Measurements from ENCODE around the gene FAM107B.

FAM107B gene

GRCh38 chr10:14616955-14617730 is 157.6 kb downstream of the FAM107B start:
- DNase-seq: no peak

- DNase-seq: no peak
Observed at GRCh38 chr10:14616465-14616864, 158.2 kb downstream of the FAM107B start.

- DNase-seq: no peak
Observed at GRCh38 chr10:14613588-14613920, 161.1 kb downstream of the FAM107B start.

- no peak for DNase-seq
Observed at GRCh38 chr10:14612873-14613587, 161.7 kb downstream of the FAM107B start.

GRCh38 chr10:14611968-14612693 is 162.6 kb downstream of the FAM107B start:
- no peak for DNase-seq

- no peak for DNase-seq
Observed at GRCh38 chr10:14609178-14609577, 165.5 kb downstream of the FAM107B start.

- DNase-seq: no peak
Observed at GRCh38 chr10:14608381-14609001, 166.2 kb downstream of the FAM107B start.

GRCh38 chr10:14606633-14607032 is 168.1 kb downstream of the FAM107B start:
- no peak for DNase-seq

GRCh38 chr10:14605231-14605925 is 169.3 kb downstream of the FAM107B start:
- no peak for DNase-seq

- peak; percentile 41 for DNase-seq
Observed at GRCh38 chr10:14604181-14605142, 170.2 kb downstream of the FAM107B start.

GRCh38 chr10:14603534-14604102 is 171.1 kb downstream of the FAM107B start:
- DNase-seq: peak; percentile 2

GRCh38 chr10:14602807-14603533 is 171.7 kb downstream of the FAM107B start:
- DNase-seq: no peak

GRCh38 chr10:14601872-14602725 is 172.6 kb downstream of the FAM107B start:
- no peak for DNase-seq

GRCh38 chr10:14601326-14601725 is 173.4 kb downstream of the FAM107B start:
- no peak for DNase-seq

- DNase-seq: no peak
Observed at GRCh38 chr10:14600065-14600464, 174.6 kb downstream of the FAM107B start.

- DNase-seq: no peak
Observed at GRCh38 chr10:14598809-14599764, 175.6 kb downstream of the FAM107B start.

- DNase-seq: no peak
Observed at GRCh38 chr10:14595526-14596182, 179.0 kb downstream of the FAM107B start.
